22Rv1 (cell line): Measurements from ENCODE around the gene HCAR1.
"Not testable (repeated sequence)": the region's sequence is repeated elsewhere in the genome, so short reads cannot be mapped to it uniquely, and the experiment has no call there.

Experiments
- CTCF ChIP-seq: fragments of 450-650 bp; IDR thresholded peaks from 2 replicates; pipeline ENCODE4 v1.5.1; 2017; ENCODE audit warnings: mild to moderate bottlenecking
- ZFX ChIP-seq: fragments of 450-650 bp; IDR thresholded peaks from 2 replicates; pipeline ENCODE4 v1.6.1; 2017; ENCODE audit warnings: antibody characterized with exemption, borderline replicate concordance

- not testable (repeated sequence) for TF ChIP-seq CTCF, ZFX
These were observed 30.5 kb downstream of the HCAR1 start for GRCh38 chr12:122700038-122700710.
